GM10248 (cell line): ENCODE data around the gene CLCNKA.
"Not testable (repeated sequence)": the region's sequence is repeated elsewhere in the genome, so short reads cannot be mapped to it uniquely, and the experiment has no call there.

ENCODE experiments used
- CTCF ChIA-PET: fragments of 300-600 bp; sonication (Branson Sonifier 250); formaldehyde crosslinking; extraction: SDS; loops from one replicate; lab custom pipeline; 2021; ENCODE audit warnings: antibody characterized with exemption; lab: Yijun Ruan, JAX
- POLR2A ChIA-PET: fragments of 350-650 bp; sonication (Branson Sonifier 250); formaldehyde crosslinking; extraction: SDS; loops from one replicate; lab custom pipeline; 2020; ENCODE audit warnings: antibody characterized with exemption; lab: Yijun Ruan, JAX
- DNase-seq: peaks from one replicate; pipeline ENCODE4 v3.0.0; 2012; ENCODE audit errors: extremely low spot score
- CTCF ChIP-seq: IDR thresholded peaks from 2 replicates; pipeline ENCODE4 v1.5.1; 2012; ENCODE audit warnings: mild to moderate bottlenecking, low read depth; ENCODE audit errors: extremely low read depth, missing control alignments, control extremely low read depth

The CLCNKA gene

GRCh38 chr1:16042096-16042495, 20.3 kb downstream of the CLCNKA start:
- ChIA-PET CTCF (interaction anchor here (0.7 kb wide), 1 partner anchor 250 kb away, joined by 4 read pairs; no protein-coding TSS in a partner anchor), POLR2A (no interaction called here)
- no peak for DNase-seq
- TF ChIP-seq CTCF: no peak

- CTCF ChIA-PET, POLR2A ChIA-PET: not testable (repeated sequence)
These were observed 20.8 kb downstream of the CLCNKA start for GRCh38 chr1:16042654-16043053.

GRCh38 chr1:16043521-16043920, 21.7 kb downstream of the CLCNKA start, which contains the start of gene CLCNKB:
CLCNKB (plus strand) TSS chr1:16043782; CDS start chr1:16044493, 711 bp downstream.
- POLR2A ChIA-PET: no interaction called here
- TF ChIP-seq CTCF: no peak
- CTCF ChIA-PET: interaction anchor here (0.7 to 2.9 kb wide), 2 partner anchors 34 to 252 kb away, joined by 3 to 11 read pairs; no protein-coding TSS in a partner anchor
- no peak for DNase-seq

More at GRCh38 chr1:16042654-16043053, 20.8 kb downstream of the CLCNKA start:
- not testable (repeated sequence) for DNase-seq

- no peak for TF ChIP-seq CTCF
- CTCF ChIA-PET: interaction anchor here (0.7 to 2.9 kb wide), 2 partner anchors 35 to 252 kb away, joined by 3 to 11 read pairs; no protein-coding TSS in a partner anchor
- DNase-seq: no peak
- POLR2A ChIA-PET: no interaction called here
These were observed 22.1 kb downstream of the CLCNKA start for GRCh38 chr1:16043950-16044349.

GRCh38 chr1:16046842-16047241, 25.0 kb downstream of the CLCNKA start:
- TF ChIP-seq CTCF: no peak
- DNase-seq: no peak
- ChIA-PET POLR2A (no interaction called here), CTCF (interaction anchor here (1.4 to 1.6 kb wide), 2 partner anchors 9 to 39 kb away, joined by 3 to 4 read pairs; no protein-coding TSS in a partner anchor)

GRCh38 chr1:16047791-16048475, 26.1 kb downstream of the CLCNKA start:
- ChIA-PET CTCF (interaction anchor here (1.4 to 1.6 kb wide), 2 partner anchors 8 to 40 kb away, joined by 3 to 4 read pairs; no protein-coding TSS in a partner anchor), POLR2A (no interaction called here)
- DNase-seq: no peak
- no peak for TF ChIP-seq CTCF

- ChIA-PET POLR2A (no interaction called here), CTCF (no interaction called here)
- no peak for TF ChIP-seq CTCF
- no peak for DNase-seq
These were observed 26.8 kb downstream of the CLCNKA start for GRCh38 chr1:16048573-16049189.
